ENCODE measurements around the gene DDX23.

- no peak for TF ChIP-seq CTCF (conservative IDR thresholded peaks at IDR 0.05; ENCODE audit: low read depth, low read length)
- TF ChIP-seq EZH2 (IDR thresholded peaks at IDR 0.05; ENCODE audit: low read length, unreplicated experiment), result no peak
- TF ChIP-seq EZH2phosphoT487 (IDR thresholded peaks at IDR 0.05; ENCODE audit: borderline replicate concordance, low read length), result no peak
Measured at GRCh38 chr12:48823281-48823680, 28.7 kb downstream of the DDX23 start.
